Right lobe of liver (tissue), 4 donors: ENCODE data around the gene NCAM2.

Source experiments
- CTCF ChIP-seq, 4 donors: fragments of 200-600 bp in 3 of 4; fragments of 450-650 bp in 1 of 4; IDR thresholded peaks; one replicate each; pipeline versions ENCODE4 v1.5.1 to v1.8.0; 2016 to 2022; ENCODE audit warnings: antibody characterized with exemption in 4 of 4, mild to moderate bottlenecking in 2 of 4
- POLR2A ChIP-seq: fragments of 450-650 bp; IDR thresholded peaks from one replicate; pipeline ENCODE4 v1.6.1; 2017; ENCODE audit warnings: antibody characterized with exemption, mild to moderate bottlenecking
- donor health status: DM: no; HTN: no; CAD: no.
- donor health status: DM: no; HTN: no; CAD: no.
- donor health status: DM: no; HTN: yes; CAD: no.

- TF ChIP-seq CTCF (IDR thresholded peaks at IDR 0.05), result no peak
- TF ChIP-seq POLR2A, result no peak
These were observed 176.5 kb downstream of the NCAM2 start for GRCh38 chr21:21174676-21175075.
